ENCODE data around the gene B4GALT3.

Gene B4GALT3

DNA sequence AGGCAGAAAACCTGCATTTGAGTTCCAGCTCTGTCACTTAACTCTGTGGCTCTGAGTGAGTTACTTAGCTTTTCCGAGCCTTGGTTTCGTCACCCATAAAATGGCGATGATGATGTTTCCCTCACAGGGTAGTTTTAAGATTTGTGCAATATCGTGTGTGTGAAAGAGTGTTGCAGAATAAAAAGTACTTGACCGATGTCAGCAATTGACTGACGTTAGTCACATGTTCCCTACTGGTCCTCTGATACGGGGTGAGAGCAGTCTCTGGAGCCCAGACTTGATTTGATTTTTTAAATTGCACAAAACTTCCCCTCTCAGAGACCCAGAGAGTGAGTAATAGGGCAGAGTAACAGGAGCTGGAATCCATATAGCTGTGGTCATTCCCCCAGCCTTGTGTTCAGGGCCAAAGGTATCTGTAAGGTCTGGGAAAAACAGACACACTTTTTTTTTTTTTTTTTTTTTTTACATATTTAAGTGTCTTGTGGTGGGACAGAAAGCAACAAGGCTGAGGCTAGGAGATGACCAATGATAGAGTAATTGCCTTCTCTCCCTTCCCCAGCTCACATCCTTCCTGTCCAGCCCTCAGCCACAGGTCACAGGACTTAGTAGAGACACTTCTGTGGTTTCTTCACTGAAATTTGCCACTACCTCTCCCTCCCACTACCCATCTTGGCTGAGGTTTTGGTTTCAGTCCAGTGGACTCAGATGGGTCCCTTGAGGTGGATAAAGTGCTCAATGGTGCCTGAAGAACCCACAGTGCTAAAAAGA, 39.8 kb upstream of the B4GALT3 start:
- no peak overlapping the region for H3K4me3 ChIP-seq (replicated peaks; ENCODE audit: low read depth, low read length)
- no peak for DNase-seq (ENCODE audit: extremely low read depth, low read depth)
- TF ChIP-seq, protein P1, sequence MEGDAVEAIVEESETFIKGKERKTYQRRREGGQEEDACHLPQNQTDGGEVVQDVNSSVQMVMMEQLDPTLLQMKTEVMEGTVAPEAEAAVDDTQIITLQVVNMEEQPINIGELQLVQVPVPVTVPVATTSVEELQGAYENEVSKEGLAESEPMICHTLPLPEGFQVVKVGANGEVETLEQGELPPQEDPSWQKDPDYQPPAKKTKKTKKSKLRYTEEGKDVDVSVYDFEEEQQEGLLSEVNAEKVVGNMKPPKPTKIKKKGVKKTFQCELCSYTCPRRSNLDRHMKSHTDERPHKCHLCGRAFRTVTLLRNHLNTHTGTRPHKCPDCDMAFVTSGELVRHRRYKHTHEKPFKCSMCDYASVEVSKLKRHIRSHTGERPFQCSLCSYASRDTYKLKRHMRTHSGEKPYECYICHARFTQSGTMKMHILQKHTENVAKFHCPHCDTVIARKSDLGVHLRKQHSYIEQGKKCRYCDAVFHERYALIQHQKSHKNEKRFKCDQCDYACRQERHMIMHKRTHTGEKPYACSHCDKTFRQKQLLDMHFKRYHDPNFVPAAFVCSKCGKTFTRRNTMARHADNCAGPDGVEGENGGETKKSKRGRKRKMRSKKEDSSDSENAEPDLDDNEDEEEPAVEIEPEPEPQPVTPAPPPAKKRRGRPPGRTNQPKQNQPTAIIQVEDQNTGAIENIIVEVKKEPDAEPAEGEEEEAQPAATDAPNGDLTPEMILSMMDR (IDR thresholded peaks at IDR 0.05; ENCODE audit: low read depth, low read length, missing control alignments): no peak

DNA sequence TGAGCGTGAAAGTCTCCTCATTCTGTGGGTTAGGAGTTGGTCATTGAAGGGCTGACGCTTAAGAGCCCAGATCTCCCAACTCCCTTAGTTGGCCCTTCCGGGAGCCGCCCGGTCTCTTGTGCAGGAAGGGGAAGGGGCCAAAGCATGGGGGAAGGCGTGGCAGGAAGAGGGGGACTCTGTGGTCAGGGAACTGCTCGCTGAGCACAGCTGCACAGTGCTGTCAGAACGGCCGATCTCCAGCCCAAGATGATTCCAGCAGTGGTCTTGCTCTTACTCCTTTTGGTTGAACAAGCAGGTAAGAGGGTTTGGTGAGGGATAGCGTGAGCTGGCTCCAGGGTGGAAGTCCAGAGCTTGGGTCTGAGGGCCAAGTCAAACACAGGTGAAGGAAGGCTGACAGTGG, 37.8 kb upstream of the B4GALT3 start, which contains the start of gene FCER1G:
FCER1G (plus strand) TSS at position 220 of the 400 bp plus-strand sequence; CDS start at position 247, 27 bp downstream.
- no peak for DNase-seq (ENCODE audit: extremely low read depth, low read depth)
- no peak within 1 kb of the TSS for H3K4me3 ChIP-seq (replicated peaks; ENCODE audit: low read depth, low read length)
- TF ChIP-seq, protein P1 (IDR thresholded peaks at IDR 0.05; ENCODE audit: low read depth, low read length, missing control alignments): no peak

DNA sequence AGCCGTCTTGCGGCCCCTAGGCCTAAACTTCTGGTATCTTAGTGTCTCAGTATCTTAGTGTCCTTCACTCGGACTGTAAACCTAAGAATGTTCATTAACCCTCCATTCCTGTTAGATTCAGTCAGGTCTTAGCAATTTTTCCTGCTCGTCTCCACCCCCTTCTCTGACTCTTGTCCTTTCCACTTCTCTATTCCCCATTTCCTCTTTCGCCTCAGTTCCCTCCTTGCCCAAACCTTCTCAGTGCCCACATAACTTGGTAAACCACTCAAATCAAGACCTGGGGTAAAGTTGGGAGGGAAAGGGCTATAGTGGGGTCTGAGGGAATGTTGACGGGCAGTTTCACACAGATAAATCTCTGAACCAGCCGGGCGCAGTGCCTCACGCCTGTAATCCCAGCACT, 37.1 kb upstream of the B4GALT3 start:
- TF ChIP-seq, protein P1 (IDR thresholded peaks at IDR 0.05; ENCODE audit: low read depth, low read length, missing control alignments): no peak
- H3K4me3 ChIP-seq (replicated peaks; ENCODE audit: low read depth, low read length): no peak overlapping the region
- no peak for DNase-seq (ENCODE audit: extremely low read depth, low read depth)

DNA sequence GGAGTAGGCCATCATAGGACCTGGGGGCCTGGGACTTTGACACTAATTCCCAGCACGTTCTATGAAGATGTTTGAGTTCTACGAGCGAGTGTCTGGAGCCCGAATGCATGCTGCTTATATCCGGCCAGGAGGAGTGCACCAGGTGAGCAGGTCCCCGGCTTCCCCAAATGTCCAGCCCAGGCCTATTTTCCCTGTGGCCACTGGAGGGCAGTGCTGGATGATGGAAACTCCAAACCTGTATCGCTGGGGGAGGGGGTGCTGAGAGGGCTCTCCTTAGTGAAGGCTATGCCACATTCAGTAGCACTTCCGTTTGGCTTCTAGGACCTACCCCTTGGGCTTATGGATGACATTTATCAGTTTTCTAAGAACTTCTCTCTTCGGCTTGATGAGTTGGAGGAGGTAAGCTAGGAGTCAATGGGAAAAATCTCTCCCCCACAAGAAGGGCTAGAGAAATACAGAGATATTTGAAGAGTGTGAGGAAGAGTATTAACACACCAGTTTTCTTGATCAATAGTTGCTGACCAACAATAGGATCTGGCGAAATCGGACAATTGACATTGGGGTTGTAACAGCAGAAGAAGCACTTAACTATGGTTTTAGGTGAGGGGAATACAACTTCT, 32.6 kb upstream of the B4GALT3 start:
- no peak for DNase-seq (ENCODE audit: extremely low read depth, low read depth)
- TF ChIP-seq, protein P1 (IDR thresholded peaks at IDR 0.05; ENCODE audit: low read depth, low read length, missing control alignments): peak; percentile 94
- H3K4me3 ChIP-seq (replicated peaks; ENCODE audit: low read depth, low read length): no peak overlapping the region

DNA sequence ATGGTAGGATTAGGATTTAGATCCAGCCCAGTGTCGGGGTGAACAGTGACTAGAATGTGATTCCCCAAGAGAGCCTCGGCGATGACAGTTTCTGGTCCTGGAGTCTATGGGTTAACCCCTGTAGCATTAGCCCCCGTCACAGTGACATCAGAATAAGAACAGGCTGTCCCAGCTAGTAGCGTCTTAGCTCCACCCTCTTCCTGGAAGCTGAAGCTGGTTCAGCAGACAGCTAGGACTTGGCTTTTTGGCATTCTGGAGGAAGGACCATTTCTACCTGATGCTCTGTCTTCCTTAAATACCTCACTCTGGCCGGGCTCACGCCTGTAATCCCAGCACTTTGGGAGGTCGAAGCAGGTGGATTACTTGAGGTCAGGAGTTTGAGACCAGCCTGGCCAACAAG, 29.9 kb upstream of the B4GALT3 start:
- H3K4me3 ChIP-seq (replicated peaks; ENCODE audit: low read depth, low read length): no peak overlapping the region
- no peak for DNase-seq (ENCODE audit: extremely low read depth, low read depth)
- TF ChIP-seq, protein P1 (IDR thresholded peaks at IDR 0.05; ENCODE audit: low read depth, low read length, missing control alignments): no peak

DNA sequence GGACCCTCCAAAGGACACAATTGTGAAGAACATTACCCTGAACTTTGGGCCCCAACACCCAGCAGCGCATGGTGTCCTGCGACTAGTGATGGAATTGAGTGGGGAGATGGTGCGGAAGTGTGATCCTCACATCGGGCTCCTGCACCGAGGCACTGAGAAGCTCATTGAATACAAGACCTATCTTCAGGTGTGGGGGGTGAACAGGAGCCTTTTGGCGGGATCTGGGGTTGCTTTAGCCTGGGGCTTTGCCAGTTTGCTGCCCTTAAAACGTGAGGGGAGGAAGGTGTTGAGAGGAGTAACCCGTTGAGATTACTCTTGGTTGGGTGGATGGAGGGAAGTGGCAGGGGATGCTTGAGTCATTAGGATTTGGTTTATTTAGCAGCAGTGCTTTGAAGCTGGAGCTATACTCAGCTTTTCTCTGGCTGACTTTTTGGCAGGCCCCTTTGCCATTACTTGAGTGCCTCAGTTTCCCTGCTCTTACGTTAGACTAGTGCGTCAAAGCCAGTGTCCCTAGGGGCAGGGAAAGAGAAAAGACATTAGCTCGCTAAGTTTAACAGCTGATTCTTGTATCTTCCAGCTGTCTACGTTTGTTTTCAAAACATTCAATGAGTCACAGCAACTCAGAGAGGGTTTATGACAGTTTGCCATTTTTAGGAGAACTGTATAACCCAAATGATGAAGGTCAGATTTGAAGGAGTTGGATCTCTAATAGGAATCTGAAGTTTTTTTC, 29.3 kb upstream of the B4GALT3 start:
- DNase-seq (ENCODE audit: extremely low read depth, low read depth): no peak
- TF ChIP-seq, protein P1 (IDR thresholded peaks at IDR 0.05; ENCODE audit: low read depth, low read length, missing control alignments): no peak
- H3K4me3 ChIP-seq (replicated peaks; ENCODE audit: low read depth, low read length): no peak overlapping the region
